ENCODE results near the gene GIGYF2.
A peak's percentile ranks its signal among the peaks of the same experiment; 100 is the strongest.

GRCh38 chr2:232887171-232887850, 190.2 kb downstream of the GIGYF2 start:
- TF ChIP-seq JUN (IDR thresholded peaks at IDR 0.05) = no peak
- no peak for TF ChIP-seq E2F6 (IDR thresholded peaks at IDR 0.05; ENCODE audit: borderline replicate concordance, low read depth)
- peak; percentile 25; the same call in 1 of the 3 replicates for TF ChIP-seq CTCF (IDR thresholded peaks at IDR 0.05)

Data from A549 (cell line).